ENCODE measurements around the gene APBB2. TPM values are rescaled to one million over a fixed set of nuclear protein-coding genes. Genes with fewer than 3 reads are reported as not detected.

The APBB2 gene
- total and polyA plus RNA-seq, 2 of the 8 experiments (the other 6 are each of a cell fraction or from before 2014, with no cell fraction given), result 58.7 to 59.4 TPM

GRCh38 chr4:40769266-40769665 is 445.1 kb downstream of the APBB2 start:
- Histone ChIP-seq H3K23ac (ENCODE audit: insufficient read length) (no peak overlapping the region), H2AFZ (ENCODE audit: low read length) (no peak overlapping the region), H2BK120ac (replicated peaks; ENCODE audit: low read depth, low read length) (no peak overlapping the region), H3K79me2 (ENCODE audit: control insufficient read depth in 1 of 2, insufficient read depth in 2 of 2, low read length in 2 of 2) (no peaks in the 10 kb centered on the region), H2BK12ac (ENCODE audit: low read depth, low read length) (no peak overlapping the region), H3K9me3 (ENCODE audit: insufficient read depth in 2 of 2, low read depth in 1 of 2, low read length in 1 of 2) (no peaks in the 10 kb centered on the region), H3K56ac (replicated peaks; ENCODE audit: insufficient read length, low read depth, low read length) (no peak overlapping the region), H3K4me1 (replicated peaks in 1 of 4; ENCODE audit: control insufficient read depth in 3 of 4, insufficient read depth in 4 of 4, low read length in 3 of 4) (0 out of 7 replicates have a peak, but pooled peaks cover 0 to 2% (median 0%) of the 10 kb centered on the region in 4 experiments), H4K91ac (replicated peaks; ENCODE audit: insufficient read length, low read length) (no peak overlapping the region), H3K4ac (replicated peaks; ENCODE audit: insufficient read length, low read depth, low read length) (no peak overlapping the region), H3K4me2 (ENCODE audit: insufficient read depth in 1 of 2, low read depth in 2 of 2, low read length in 2 of 2) (no peak overlapping the region), H3K18ac (ENCODE audit: extremely low read depth, low read length) (no peak overlapping the region), H3K4me3 (ENCODE audit: extremely low read depth in 1 of 4, insufficient read depth in 2 of 4, low read depth in 3 of 4, low read length in 4 of 4) (no peak overlapping the region), H3K9ac (replicated peaks in 1 of 4; ENCODE audit: extremely low read depth in 1 of 4, low read depth in 3 of 4, low read length in 3 of 4) (no peak overlapping the region), H2BK5ac (ENCODE audit: low read depth, low read length) (no peak overlapping the region), H3K27ac (ENCODE audit: low read depth, low read length) (no peak overlapping the region), H2AK5ac (ENCODE audit: low read depth, low read length) (no peak overlapping the region), H4K20me1 (replicated peaks in 1 of 2; ENCODE audit: control insufficient read depth in 1 of 2, insufficient read depth in 2 of 2, low read length in 2 of 2) (no peaks in the 10 kb centered on the region), H3K14ac (ENCODE audit: insufficient read length) (no peak overlapping the region), H3K27me3 (replicated peaks in 1 of 4; ENCODE audit: control insufficient read depth in 3 of 4, extremely low read depth in 1 of 4, insufficient read depth in 3 of 4, low read length in 3 of 4) (no peaks in the 10 kb centered on the region), H4K8ac (ENCODE audit: extremely low read depth, insufficient read depth, low read length) (no peak overlapping the region), H4K5ac (ENCODE audit: insufficient read length, low read depth, low read length) (no peak overlapping the region), H3K36me3 (ENCODE audit: control insufficient read depth in 2 of 4, insufficient read depth in 4 of 4, low read length in 3 of 4) (peaks cover 0 to 22% (median 5%) of the 10 kb centered on the region in 4 experiments; a peak in 3 of 8 replicates), H3K23me2 (ENCODE audit: low read depth, low read length) (no peaks in the 10 kb centered on the region), H2BK15ac (ENCODE audit: low read length) (no peak overlapping the region), H3K79me1 (ENCODE audit: low read depth, low read length) (no peaks in the 10 kb centered on the region), H2BK20ac (ENCODE audit: low read length) (no peak overlapping the region)
- WGBS, 2 experiments (ENCODE audit: extremely low coverage in 1 of 2, insufficient coverage in 1 of 2, insufficient read length in 1 of 2, insufficient replicate concordance in 2 of 2, low coverage in 1 of 2, low lambda C conversion rate in 2 of 2, missing lambda C conversion rate in 1 of 2), result 87% methylated on average over 1 of the region's 1 CpG; no CpG with 5 or more reads in 1 of the 2 experiments
- TF ChIP-seq ATF3 (IDR thresholded peaks at IDR 0.05; ENCODE audit: insufficient read depth, low read depth, low read length), result no peak
- TF ChIP-seq POLR2AphosphoS5 (IDR thresholded peaks at IDR 0.05; ENCODE audit: low read depth, low read length), result no peak
- TF ChIP-seq MAX (IDR thresholded peaks at IDR 0.05), result no peak
- TF ChIP-seq TEAD4 (IDR thresholded peaks at IDR 0.05; ENCODE audit: low read depth, low read length), result no peak
- no peak for TF ChIP-seq SIX5 (IDR thresholded peaks at IDR 0.05; ENCODE audit: low read depth, low read length)
- TF ChIP-seq SUZ12 (IDR thresholded peaks at IDR 0.05; ENCODE audit: low read length), result no peak
- POLR2A ChIA-PET (ENCODE audit: partially characterized antibody), result interaction anchor here (2.1 kb wide), 1 partner anchor 13 kb away, joined by 6 read pairs; no protein-coding TSS in a partner anchor
- CTCF ChIA-PET (ENCODE audit: partially characterized antibody), result no interaction called here
- DNase-seq (ENCODE audit: low read depth in 1 of 2, low spot score in 2 of 2), result no peak
- FAIRE-seq, result no peak

All from H1 (cell line).